Cardiac fibroblast (primary cell): ENCODE results near the gene MORF4L1.
A peak's percentile ranks its signal among the peaks of the same experiment; 100 is the strongest.
"Not testable (repeated sequence)": the region's sequence is repeated elsewhere in the genome, so short reads cannot be mapped to it uniquely, and the experiment has no call there.

ENCODE experiments used
- DNase-seq, 2 donors: peaks; one replicate each; pipeline versions ENCODE4 v3.0.0 to v3.0.0-alpha.2; 2010; ENCODE audit warnings: low read depth in 2 of 2
- H3K4me3 ChIP-seq, 2 donors: replicated peaks in 1 of 2; 1 replicate in 1 of 2; 2 replicates in 1 of 2; pipeline ENCODE4 v1.5.1; 2011; ENCODE audit warnings: low read depth in 2 of 2, low read length in 2 of 2, mild to moderate bottlenecking in 2 of 2, moderate library complexity in 1 of 2
- TF ChIP-seq, protein P1 (sequence below): IDR thresholded peaks from one replicate; pipeline ENCODE4 v1.5.1; 2011; ENCODE audit warnings: low read depth, mild to moderate bottlenecking, low read length, inconsistent platforms

MORF4L1 gene

DNA sequence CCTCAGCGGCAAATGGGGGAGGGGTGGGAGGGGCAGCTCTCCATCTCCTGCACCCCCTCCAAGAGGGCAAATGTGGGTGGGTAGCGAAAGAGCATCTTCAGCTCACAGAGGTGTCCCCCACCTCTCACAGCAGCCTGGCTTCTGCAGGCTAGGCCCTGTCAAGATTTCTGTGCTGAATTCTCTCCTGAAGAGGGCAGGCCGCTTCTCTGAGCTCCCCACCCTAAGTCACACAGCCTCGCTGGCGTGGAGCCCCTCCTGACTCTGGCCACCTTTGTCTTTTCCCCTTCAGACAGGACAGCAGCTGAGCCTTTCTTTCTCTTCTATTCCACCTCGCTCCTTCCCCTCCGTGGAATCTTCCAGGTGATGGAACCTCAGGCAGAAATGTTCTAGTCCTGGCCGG lies 35.1 kb upstream of the MORF4L1 start:
- no peak overlapping the region for H3K4me3 ChIP-seq
- TF ChIP-seq, protein P1, sequence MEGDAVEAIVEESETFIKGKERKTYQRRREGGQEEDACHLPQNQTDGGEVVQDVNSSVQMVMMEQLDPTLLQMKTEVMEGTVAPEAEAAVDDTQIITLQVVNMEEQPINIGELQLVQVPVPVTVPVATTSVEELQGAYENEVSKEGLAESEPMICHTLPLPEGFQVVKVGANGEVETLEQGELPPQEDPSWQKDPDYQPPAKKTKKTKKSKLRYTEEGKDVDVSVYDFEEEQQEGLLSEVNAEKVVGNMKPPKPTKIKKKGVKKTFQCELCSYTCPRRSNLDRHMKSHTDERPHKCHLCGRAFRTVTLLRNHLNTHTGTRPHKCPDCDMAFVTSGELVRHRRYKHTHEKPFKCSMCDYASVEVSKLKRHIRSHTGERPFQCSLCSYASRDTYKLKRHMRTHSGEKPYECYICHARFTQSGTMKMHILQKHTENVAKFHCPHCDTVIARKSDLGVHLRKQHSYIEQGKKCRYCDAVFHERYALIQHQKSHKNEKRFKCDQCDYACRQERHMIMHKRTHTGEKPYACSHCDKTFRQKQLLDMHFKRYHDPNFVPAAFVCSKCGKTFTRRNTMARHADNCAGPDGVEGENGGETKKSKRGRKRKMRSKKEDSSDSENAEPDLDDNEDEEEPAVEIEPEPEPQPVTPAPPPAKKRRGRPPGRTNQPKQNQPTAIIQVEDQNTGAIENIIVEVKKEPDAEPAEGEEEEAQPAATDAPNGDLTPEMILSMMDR = no peak
- DNase-seq = no peak

DNA sequence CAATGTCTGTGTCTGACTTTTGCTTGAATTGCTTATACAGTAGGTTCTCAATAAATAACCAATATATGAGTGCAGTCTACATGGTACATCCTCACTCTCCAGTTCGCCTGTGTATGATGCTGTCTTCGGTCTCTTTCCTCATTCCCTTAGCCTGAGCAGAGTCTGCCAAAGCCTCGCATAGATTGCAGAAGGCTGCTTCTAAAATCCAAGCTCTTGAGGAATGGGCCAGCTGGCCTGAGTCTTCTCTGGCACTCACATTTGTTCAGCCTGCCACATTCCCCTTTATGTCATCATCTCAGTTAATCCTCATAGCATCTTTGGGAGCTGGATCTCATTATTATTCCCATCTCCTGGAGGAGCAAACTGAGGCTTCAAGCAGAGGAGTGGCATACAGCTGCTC lies 34.2 kb upstream of the MORF4L1 start:
- no peak overlapping the region for H3K4me3 ChIP-seq
- DNase-seq = peak; percentile 8 to 57
- TF ChIP-seq, protein P1 = no peak

DNA sequence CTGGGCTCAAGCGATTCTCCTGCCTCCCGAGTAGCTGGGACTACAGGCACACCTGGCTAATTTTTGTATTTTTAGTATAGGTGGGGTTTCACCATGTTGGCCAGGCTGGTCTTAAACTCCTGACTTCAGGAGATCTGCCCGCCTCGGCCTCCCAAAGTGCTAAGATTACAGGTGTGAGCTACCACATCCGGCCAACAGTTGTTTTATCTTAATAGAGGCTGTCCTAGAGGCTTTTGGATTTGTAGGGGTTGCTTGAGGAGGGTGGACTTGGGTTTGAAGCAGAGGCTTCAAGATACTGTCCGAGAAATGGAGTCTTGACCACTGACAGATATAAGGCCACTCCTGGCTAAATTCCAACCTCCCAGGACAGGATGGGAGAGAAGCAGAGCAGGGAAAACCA lies 33.5 kb upstream of the MORF4L1 start:
- not testable (repeated sequence) for H3K4me3 ChIP-seq, DNase-seq

DNA sequence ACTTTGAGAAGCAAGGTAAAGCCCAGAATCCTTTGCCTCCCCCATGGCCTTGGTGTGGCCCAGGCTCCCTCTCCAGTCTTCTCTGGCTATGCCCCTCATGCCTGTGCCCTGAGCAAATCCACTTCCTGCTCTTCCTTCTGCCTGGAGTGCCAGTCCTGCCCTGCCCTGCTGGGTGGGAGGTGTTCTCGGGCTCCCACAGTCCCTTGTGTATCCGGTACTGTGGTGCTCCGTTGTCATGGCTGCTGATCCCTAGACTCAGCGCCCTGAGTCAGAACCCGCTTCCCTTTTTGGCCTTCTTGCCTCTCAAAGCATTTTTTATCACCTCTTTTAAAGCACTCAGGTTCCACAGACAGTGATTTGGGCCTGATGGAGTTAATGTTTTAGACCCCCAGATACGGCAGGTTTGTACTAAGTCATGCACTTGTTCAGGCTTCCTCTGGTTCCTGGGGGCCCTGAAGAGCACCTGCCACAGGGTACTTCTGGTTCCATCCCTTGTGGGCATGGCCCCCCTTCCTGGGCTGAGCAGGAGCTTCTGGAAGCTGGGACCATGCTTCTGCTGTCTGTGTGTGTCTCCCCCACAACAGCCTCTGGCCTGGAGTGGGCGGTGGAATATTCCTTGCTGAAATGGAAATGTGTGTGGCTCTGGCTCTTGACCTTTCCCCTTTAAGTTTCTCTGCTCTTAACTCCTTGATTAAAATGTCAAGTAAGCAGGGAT lies 31.9 kb upstream of the MORF4L1 start:
- H3K4me3 ChIP-seq = no peak overlapping the region
- TF ChIP-seq, protein P1 = no peak
- DNase-seq = peak in 1 of 2 donors; percentile 19

DNA sequence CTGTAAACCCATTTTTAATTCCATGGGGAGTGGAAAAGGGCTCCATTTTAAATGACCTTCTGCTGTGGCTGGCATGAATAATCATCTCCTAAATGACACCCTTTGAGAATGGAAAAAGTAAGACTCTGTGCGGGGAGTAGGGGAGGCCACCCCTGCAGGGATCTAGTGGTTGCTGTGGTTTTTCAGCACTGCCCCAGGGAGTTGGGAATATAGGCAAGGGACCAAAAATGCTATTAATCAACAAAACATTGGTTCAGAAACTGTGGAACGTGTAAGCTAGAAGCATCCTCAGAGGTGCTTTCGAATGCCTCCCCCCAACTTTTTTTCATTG lies 31.3 kb upstream of the MORF4L1 start:
- DNase-seq = no peak
- TF ChIP-seq, protein P1 = no peak
- no peak overlapping the region for H3K4me3 ChIP-seq

DNA sequence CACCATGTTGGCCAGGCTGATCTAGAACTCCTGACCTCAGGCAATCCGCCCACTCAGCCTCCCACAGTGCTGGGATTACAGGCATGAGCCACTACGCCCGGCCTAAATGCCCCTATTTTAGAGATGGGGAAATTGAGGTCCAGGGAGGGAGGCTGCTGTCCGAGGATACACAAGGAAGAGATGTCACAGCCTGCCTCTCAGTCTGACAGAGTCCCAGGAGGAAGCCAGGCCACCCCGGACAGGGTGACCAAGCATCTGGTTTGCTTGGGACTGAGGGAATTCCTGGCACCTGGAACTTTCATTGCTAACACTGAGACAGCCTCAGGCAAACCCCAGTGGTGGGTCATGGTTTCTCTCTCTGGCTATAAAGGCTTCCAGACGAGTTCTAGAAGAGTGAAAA lies 30.8 kb upstream of the MORF4L1 start:
- TF ChIP-seq, protein P1 = no peak
- no peak for DNase-seq
- no peak overlapping the region for H3K4me3 ChIP-seq

DNA sequence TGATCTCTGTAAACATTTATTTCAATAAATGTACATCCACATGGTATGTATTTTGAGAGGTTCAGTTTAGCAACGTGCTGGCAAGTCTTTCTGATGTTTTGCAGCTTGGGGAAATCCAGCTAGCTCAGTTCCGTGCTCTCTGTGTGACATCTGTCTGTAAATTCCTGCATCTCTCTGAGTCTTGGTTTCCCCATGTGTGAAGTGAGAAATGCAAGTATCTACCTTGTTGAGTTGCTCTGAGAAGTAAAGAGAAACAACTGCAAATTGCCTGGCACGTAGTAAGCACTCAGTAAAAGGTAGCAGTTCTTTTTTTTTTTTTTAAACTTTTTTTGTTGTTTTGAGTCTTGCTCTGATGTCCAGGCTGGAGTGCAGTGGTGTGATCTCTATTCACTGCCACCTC lies 30.2 kb upstream of the MORF4L1 start:
- DNase-seq = no peak
- TF ChIP-seq, protein P1 = no peak
- H3K4me3 ChIP-seq = no peak overlapping the region

DNA sequence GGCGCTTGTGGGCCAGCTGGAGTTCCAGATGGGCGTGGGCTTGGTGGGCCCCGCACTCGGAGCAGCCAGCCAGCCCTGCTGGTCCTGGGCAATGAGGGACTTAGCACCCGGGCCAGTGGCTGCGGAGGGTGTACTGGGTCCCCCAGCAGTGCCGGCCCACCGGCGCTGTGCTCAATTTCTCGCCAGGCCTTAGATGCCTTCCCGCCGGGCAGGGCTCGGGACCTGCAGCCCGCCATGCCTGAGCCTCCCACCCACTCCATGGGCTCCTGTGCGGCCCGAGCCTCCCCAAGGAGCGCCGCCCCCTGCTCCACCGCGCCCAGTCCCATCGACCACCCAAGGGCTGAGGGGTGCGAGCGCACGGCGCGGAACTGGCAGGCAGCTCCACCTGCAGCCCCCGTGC lies 25.8 kb upstream of the MORF4L1 start:
- H3K4me3 ChIP-seq, DNase-seq: not testable (repeated sequence)

DNA sequence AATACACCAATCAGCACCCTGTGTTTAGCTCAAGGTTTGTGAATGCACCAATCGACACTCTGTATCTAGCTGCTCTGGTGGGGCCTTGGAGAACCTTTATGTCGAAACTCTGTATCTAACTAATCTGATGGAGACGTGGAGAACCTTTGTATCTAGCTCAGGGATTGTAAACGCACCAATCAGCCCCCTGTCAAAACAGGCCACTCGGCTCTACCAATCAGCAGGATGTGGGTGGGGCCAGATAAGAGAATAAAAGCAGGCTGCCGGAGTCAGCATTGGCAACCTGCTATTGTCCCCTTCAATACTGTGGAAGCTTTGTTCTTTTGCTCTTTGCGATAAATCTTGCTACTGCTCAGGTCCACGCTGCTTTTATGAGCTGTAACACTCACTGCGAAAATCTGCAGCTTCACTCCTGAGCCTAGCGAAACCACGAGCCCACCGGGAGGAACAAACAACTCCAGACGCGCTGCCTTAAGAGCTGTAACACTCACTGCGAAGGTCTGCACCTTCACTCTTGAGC lies 25.2 kb upstream of the MORF4L1 start:
- H3K4me3 ChIP-seq, DNase-seq: not testable (repeated sequence)
